NOMO-1 (cell line): ENCODE data around the gene JAM2.
"Not testable (repeated sequence)": the region's sequence is repeated elsewhere in the genome, so short reads cannot be mapped to it uniquely, and the experiment has no call there.

ENCODE experiments used
- DNase-seq, 2 experiments: peaks; one replicate each; lab custom pipeline; 2025; ENCODE audit not compliant: unreplicated experiment in 2 of 2; lab: John Stamatoyannopoulos, UW

Gene JAM2, protein sequence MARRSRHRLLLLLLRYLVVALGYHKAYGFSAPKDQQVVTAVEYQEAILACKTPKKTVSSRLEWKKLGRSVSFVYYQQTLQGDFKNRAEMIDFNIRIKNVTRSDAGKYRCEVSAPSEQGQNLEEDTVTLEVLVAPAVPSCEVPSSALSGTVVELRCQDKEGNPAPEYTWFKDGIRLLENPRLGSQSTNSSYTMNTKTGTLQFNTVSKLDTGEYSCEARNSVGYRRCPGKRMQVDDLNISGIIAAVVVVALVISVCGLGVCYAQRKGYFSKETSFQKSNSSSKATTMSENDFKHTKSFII

DNA sequence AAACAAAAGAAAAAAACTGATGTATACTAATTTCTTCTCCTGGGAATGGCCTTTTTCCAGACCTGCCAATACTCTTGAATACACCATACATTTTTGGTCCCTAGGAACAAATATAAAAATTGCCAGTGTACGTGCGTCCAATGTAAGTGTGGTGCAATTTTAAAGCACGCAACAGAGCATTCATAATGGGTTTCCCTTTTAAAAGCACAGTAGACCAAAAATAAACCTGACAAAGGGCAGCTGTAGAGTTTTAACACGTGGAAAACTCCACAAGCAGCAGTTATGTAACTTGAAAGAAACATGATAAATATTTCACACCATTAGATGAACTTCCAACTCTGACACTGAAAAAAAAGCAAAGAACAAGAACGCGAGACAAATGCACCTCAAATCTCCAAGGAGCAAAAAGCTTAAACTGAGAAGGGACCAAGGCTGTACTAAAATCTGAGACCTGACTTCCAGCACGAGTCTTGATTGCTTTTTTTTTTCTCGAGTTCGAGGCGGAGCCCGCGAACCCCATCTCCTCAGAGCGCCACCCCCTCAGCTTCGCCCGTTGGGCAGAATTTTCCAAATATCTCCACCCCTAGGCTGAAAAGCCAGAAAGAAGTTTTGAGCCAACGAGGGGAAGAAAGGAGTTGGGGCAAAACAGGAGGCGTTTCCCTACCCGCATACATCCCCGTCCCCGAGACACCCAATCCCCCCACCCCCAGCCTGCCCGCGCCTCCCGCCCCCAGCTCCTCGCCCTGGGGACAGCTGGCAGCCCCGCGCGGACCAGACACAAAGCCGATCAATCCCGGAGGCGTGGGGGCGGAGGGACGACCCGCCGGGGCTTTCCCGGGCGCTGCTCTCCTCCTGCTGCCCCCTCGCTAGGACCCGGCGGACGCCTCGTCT lies at the start of gene JAM2:
Gene JAM2, plus strand, starts transcription at position 599 of the 891 bp plus-strand sequence. CDS start 564 bp downstream, outside the sequence.
- peak; percentile 15 to 53 for DNase-seq

DNA sequence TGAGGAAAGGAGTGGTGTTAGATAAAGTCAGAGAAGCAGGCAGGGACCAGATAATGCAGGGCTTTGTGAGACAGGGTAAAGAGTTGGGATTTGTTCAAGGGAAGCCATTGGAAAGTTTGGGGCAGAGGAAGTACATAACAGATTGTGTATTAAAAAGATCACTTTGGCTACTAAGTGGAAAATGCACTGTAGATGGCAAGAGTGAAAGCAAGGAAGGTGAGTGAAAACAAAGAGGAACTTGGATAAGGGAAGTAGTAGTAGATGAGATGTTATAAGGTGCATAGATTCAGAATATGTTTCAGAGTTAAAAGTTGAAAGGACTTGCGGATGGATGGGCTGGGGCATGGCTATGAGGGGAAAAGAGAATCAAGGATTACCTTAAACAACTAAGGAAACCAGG lies 49.2 kb upstream of the JAM2 start:
- peak in 1 of 2 experiments; percentile 10 for DNase-seq

DNA sequence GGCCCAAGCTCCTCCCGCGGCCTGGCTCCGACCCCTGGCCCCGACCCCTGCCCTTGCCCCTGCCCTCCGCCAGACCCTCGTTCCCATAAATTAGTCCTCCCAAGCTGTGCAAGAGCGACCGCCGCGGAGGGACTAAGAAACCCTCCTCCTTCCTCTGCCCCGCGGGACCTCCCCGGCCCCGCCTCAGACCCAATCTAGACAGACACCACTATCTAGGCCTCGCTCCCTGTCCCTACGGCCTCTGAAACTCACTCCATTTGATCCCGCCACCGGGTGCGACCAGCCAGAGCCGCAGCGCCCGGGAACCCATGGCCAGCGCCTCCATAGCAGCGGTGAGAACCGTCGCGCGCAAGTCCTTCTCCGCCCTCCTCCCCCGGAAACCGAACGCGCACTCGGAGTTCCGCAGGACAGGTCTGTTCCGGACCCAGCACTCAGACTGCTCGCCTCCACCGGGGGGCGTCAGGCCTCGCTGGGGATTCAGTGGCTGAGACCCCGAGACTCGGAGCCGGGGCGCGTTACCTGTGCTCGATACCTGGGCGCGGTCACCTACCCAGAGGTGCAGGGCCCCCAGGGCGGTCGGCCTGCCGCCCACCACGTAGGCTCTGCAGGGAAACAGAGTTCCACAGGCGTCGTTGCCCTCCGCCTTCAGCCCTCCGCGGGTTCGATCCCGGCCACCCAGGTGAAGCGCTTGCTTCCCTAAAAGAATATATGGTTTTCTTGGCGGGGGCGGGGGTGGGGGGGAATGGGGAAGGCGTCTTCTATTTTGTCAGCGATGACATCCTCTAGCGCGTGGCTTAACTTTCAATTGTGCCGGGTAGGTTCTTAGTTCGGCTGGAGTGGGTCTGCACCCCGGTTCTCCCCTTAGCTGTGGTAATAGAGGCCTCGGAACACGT lies 31.7 kb upstream of the JAM2 start, which contains the start of gene MRPL39:
Gene MRPL39, minus strand, starts transcription at position 331 of the 893 bp plus-strand sequence. Its CDS starts 6 bp downstream, at position 325.
- peak; percentile 79 to 81 for DNase-seq

DNA sequence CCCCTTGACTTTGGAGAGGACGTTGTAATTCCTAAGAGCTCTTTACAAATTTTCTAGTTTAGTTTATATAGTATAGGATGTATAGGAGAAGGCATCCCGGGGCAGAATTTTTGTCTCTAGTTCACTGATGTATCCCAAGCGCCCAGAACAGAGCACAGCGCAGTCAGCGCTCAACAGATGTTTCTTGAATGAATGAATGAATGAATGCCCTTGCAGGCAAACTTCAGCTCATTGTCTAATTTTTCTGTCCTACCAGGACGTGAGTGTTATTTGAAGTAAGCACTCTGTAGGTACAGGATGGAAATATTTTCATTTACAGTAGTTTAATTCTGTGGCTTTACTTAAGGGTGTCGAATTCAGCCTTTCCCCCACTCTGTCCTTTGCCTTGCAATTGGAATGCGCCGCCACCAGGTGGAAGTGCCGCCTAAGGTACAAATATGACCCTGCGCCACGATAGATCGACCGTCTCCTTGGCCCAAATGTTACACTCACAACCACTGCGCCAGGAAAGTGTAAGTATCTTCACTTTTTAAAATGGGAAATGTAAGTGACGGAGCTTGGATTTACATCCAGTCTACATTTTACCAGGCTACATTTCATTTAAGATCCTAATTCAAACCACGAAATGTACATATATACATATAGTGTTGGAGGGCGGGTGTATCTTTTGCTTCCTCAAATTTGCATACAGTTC lies 30.9 kb upstream of the JAM2 start:
- peak; percentile 64 to 85 for DNase-seq

DNA sequence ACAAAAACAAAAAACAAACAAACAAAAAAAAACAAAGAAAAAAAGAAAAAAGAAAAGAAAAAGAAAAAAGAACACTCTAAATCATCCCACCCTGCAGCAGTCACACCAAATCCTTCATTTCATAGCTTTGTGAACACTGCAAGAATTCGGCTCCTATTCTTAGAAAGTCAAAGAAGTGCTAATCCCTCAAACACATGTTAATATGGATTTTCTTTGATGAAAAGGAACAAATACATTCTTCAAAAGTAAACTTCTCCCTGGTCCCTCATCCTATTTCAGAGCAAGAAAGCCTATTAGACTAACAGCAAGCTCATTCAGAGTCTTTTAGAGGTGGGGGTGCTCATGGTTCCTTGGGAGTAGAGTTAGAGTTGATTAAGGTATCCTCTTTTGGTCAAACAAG lies 24.6 kb upstream of the JAM2 start:
- no peak for DNase-seq

DNA sequence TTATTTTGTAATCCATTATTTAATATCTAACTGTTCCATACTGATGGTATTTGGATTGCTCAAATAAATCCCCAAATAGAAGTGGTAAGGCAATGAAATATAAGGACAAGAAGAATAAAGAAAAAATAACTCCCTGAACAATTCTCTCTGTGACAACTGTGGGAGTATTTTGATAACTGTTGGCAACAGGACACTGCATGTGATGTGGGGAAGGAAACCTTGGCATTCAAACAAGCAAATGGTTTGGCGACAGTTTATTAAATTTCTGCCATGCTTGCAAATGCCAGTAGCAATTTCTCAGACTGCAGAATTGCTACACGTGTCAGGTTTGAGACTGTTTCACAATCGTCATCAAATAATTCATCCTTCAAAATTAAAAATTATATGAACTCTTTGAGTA lies 23.2 kb upstream of the JAM2 start:
- no peak for DNase-seq

DNA sequence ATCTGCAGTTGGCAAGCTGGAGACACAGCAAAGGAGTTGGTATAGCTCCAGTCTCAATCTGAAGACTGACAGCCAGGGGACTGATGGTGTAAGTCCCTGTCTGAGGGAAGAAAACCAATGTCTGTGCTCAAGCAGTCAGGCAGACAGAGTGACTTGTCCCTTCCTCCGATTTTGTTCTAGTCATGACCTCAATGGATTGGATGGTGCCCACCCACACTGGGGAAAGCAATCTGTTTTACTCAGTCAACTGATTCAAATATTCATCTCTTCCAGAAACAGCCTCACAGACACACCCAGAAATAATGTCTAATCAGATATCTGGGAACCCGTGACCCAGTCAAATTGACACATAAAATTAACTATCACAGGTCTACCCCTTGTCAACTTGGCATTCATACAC lies 19.9 kb upstream of the JAM2 start:
- no peak for DNase-seq

DNA sequence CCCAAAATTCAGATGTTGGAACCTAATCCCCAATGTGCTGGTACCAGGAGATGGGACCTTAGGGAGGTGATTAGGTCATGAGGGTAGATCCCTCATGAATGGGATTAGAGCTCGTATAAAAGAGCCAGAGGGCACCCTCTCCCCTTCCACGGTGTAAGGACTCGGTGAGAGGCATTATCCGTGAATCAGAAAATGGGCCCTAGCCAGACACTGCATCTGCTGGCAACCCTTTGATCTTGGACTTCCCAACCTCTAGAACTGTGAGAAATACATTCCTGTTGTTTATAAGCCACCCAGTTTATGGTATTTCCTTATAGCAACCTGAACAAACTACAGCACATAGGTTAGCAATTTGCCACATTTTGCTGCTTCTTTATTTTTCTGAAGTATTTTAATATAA lies 14.5 kb upstream of the JAM2 start:
- DNase-seq, result no peak

DNA sequence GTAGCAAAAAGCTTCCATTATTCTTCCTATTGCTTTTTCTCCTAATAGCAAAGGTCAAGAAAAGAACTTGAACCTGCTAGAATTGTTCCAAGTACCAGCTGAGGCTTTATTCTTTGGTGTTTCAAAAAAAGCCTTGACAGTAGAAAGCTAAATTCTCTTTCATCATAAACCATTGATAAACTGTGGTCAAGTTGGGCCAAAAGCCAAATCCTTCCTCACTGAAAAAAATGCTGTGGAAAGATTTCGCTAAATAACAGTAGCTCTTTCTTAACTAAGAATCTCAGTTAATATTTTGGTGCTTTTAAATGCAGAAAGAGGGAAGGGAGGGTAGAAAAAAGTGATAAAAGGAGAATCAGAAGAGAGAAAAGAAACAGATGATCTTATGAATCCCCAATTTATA lies 14.0 kb upstream of the JAM2 start:
- DNase-seq, result no peak

DNA sequence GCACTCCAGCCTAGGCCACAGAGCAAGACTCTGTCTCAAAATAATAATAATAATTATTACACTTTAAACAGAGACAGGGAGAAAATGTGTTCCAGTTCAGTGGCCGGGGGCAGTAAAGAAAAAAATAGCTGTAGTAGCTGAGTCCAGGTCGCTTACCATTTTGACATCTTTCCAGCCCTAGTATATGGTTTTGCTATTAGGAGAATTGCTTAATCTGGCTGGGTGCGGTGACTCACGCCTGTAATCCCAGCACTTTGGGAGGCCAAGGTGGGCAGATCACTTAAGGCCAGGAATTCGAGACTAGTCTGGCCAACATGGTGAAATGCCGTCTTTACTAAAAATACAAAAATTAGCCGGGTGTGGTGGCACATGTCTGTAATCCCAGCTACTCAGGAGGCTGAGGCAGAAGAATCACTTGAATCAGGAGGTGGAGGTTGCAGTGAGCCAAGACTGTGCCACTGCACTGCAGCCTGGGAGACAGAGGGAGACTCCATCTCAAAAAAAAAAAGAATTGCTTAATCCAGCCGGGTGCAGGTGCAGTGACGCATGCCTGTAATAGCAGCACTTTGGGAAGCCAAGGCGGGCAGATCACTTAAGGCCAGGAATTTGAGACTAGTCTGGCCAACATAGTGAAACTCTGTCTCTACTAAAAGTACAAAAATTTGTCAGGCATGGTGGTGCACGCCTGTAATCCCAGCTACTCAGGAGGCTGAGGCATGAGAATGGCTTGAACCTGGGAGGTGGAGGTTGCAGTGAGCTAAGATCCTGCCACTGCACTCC lies 13.1 kb upstream of the JAM2 start:
- DNase-seq, result not testable (repeated sequence)

DNA sequence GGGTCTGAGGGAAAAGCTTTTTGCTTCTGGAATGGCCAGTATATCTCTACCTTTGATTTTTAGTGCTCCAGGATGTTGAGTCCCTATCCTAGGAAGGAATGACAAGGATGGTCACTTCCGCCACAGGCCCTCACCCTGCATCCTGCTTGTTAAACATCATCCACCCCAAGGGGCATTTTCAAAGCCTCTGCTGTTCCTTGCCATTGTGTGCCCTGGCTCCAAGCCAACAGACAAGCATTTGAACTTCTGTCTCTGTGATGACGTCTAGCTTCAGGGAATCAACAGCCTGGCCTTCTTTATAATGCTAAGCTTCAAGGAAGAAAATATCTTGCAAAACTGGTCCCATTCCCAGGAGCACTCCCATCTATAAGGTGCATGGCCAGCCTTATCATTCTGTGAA lies 12.3 kb upstream of the JAM2 start:
- DNase-seq, result no peak

DNA sequence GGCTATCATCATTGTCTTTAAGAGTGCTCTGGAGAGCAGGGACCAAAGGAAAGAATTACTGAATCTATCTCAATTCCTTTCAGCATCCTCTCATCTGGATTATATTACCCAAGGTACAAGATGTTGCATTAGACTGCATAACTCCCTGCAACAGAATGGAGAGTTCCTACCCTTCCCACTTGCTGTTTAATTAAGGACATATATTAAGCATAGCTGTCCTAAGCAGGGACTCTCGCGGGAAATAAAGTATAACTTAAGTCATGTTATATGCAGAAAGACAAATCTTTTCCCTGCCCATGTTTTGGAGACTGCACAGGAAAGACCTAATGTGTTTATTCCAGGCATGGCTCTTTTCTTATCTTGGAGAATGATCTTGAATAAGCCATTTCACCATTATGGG lies 6.8 kb upstream of the JAM2 start:
- no peak for DNase-seq

DNA sequence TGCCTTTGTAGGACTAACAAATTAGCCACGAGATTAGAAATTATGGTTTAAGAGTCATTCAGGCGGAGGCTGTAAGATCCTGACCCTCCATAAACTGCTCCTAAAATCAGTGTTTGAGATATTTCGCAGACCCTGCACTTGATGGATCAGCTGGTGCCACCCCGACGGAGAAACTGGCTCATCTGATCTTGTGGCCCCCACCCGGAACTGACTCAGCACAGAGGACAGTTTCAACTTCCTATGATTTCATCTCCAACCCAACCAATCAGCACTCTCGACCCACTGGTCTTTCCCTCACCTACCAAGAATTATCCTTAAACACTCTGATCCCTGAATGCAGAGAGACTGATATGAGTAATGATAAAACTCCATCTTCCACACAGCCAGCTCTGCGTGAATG lies 3.7 kb upstream of the JAM2 start:
- DNase-seq, result no peak

DNA sequence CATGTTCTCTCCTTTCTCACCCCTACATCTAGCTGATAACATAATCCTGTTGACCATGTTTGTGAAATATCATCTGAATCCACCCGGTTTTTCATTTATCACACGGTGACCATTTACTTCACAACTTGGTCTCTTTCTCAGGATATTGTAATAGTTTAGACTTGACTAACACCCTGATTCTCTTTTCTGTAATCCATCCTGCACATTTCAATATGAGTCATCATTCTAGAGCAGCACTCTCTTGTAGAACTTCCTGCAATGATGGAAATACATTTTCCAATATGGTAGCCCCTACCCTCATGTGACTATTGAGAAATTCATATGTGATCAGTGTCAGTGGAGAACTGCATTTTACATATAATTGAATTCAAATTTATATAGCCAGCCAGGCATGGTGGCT lies 2.3 kb upstream of the JAM2 start:
- no peak for DNase-seq

DNA sequence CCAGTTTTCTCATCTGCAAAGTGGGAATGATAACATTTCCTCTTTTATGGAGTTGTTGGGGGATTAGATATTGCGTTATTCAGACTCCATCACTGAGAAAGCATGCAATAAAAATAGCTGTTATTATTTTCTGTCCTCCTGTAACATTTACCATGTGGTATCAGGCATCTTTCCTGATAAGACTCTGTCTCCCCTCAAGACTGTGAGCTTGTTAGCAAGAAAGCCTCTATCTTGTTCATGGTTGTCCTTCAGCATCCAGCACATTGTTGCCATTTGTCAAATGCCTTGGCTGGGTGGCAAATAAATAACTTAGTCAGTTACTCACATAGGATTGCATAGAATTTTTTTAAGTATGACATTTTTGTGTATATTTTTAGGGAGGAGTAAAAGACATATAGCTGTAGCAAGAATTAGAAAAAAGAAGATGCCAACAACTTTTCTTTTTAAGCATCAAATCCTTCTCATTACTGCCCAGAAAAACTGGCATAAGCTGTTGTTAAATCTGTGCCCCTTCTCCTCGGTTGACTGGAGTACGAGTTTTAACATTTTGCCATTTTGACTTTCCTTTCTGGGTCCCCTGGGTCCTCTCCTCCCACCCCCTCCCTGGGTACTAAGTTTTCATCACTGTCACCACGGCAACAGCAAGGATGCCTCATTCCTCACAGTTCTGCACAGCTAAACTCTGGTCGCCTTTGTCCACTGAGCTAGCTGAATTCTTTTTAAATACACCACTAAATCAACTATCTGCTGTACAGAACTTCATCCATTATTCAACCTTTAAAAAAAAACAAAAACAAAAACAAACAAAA lies 1.0 kb upstream of the JAM2 start:
- DNase-seq, result no peak

DNA sequence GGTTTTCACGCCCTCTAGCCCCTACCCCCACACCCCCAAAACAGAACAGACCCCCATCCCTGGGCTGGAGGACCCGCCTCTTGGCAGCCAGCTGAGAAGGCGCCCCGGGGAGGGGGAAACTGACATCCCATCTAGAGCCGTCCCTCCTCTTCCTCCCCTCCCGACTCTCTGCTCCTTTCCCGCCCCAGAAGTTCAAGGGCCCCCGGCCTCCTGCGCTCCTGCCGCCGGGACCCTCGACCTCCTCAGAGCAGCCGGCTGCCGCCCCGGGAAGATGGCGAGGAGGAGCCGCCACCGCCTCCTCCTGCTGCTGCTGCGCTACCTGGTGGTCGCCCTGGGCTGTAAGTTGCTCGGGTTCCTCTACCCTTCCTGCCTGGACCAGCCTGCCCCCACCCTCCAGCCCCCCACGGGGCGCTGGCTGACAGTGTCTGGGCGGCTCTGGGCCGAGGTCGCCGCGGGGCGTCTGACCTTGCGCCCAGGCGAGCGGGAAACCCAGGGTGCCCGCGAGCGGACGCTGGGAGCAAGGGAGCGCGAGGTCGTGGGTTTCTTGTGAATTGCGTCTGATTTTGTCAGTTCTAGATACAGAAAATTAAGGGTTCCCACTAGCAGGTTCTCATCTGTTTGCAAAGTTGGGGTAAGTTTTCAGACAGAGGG lies 618 bp downstream of the JAM2 start:
- no peak for DNase-seq

DNA sequence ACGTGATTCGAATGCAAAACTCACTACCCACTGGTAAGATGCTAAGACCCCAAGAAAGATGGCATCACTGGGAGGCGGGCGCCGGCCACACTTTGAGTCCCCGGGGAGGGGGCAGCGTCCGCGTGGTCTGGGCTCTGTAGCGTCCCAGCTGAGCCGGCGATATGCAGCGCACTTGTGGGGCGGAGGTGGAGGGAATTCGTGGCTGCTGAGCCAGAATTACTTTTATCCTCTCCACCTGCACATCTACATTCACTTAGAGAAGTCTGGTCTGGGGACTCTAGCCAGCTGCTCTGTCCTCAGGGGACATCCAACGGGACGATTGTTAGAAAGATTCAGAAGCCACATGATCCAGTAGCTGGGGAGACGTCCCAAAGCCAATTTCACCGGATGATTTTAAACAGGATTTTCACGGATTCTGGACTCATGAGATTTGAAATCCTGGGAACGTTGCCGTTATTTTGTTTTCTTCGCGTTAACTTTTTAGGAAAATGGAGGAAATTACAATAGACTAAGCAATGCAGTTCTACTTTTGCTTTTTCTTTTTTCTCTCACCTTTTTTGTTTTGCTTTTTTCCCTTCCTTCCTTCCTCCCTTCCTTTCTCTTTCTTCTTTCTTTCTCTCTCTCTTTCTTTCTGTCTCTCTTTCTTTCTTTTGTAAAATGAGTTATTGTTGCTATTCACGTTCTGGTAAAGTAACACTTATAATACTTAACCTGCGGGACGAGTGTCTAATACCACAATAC lies 1.3 kb downstream of the JAM2 start:
- peak in 1 of 2 experiments; percentile 23 for DNase-seq

DNA sequence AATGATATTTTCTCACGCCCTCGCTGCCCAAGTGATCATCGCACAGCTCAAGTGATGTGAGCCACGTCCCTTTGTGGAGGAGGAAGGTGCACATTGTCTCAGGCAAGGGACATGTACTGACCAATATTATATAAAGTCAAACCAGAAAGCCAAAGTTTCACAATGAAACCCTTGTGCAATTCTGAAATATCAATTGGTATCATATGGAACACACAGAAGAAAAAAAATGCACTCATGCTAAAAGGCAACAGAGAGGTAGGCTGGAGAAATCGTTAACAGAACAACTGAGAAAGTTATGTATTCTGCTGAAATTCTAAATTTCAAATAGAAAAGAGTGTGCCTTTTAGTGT lies 1.9 kb downstream of the JAM2 start:
- DNase-seq, result peak in 1 of 2 experiments; percentile 11
